HG02938 (cell line): ENCODE measurements around the gene CST11.

Source experiments
- ATAC-seq: cut with Tn5 transposase; IDR thresholded peaks from one replicate; pipeline ENCODE4 v1.9.1; 2021; ENCODE audit warnings: mild to moderate bottlenecking, moderate library complexity; ENCODE audit not compliant: unreplicated experiment

Gene CST11

GRCh38 chr20:23420943-23421931 is 31.4 kb downstream of the CST11 start, which contains the start of gene NAPB:
NAPB (minus strand) TSS chr20:23421488; CDS start chr20:23421402, 86 bp downstream.
- ATAC-seq = peak; percentile 93

- peak; percentile 35 for ATAC-seq
Observed at GRCh38 chr20:23419995-23420901, 32.4 kb downstream of the CST11 start.

- ATAC-seq = no peak
Observed at GRCh38 chr20:23419657-23419994, 33.0 kb downstream of the CST11 start.

- ATAC-seq = no peak
Observed at GRCh38 chr20:23417861-23418260, 34.8 kb downstream of the CST11 start.

GRCh38 chr20:23415959-23416583 is 36.6 kb downstream of the CST11 start:
- no peak for ATAC-seq

- ATAC-seq = no peak
Observed at GRCh38 chr20:23415555-23415954, 37.1 kb downstream of the CST11 start.

GRCh38 chr20:23414526-23415188 is 38.0 kb downstream of the CST11 start:
- ATAC-seq = no peak

- ATAC-seq = no peak
Observed at GRCh38 chr20:23413862-23414422, 38.7 kb downstream of the CST11 start.

- no peak for ATAC-seq
Observed at GRCh38 chr20:23412026-23412425, 40.6 kb downstream of the CST11 start.

- no peak for ATAC-seq
Observed at GRCh38 chr20:23410916-23411695, 41.6 kb downstream of the CST11 start.

GRCh38 chr20:23409800-23410199 is 42.9 kb downstream of the CST11 start:
- ATAC-seq = no peak

GRCh38 chr20:23408957-23409356 is 43.7 kb downstream of the CST11 start:
- ATAC-seq = no peak

- peak; percentile 83 for ATAC-seq
Observed at GRCh38 chr20:23407781-23408464, 44.8 kb downstream of the CST11 start.

GRCh38 chr20:23406880-23407279 is 45.8 kb downstream of the CST11 start:
- ATAC-seq = no peak

- no peak for ATAC-seq
Observed at GRCh38 chr20:23404196-23404595, 48.5 kb downstream of the CST11 start.

- ATAC-seq = no peak
Observed at GRCh38 chr20:23403751-23404150, 48.9 kb downstream of the CST11 start.

GRCh38 chr20:23401051-23401450 is 51.6 kb downstream of the CST11 start:
- no peak for ATAC-seq
